HepG2 (cell line): Measurements from ENCODE around the gene UBXN2A. TPM values are rescaled to one million over a fixed set of nuclear protein-coding genes. Genes with fewer than 3 reads are reported as not detected.

ENCODE experiments used
- ARHGAP35 ChIP-seq: sonication (generic); formaldehyde crosslinking; IDR thresholded peaks from 2 replicates; pipeline ENCODE4 v1.9.0; 2022; ENCODE audit warnings: mild to moderate bottlenecking, inconsistent platforms, moderate library complexity, missing genetic modification reagents, borderline replicate concordance
- ATF1 ChIP-seq: IDR thresholded peaks from 2 replicates; pipeline ENCODE4 v1.6.1; 2016; ENCODE audit warnings: mild to moderate bottlenecking, control low read depth
- HIC2 ChIP-seq: sonication (generic); formaldehyde crosslinking; IDR thresholded peaks from 2 replicates; pipeline ENCODE4 v1.9.0; 2022; ENCODE audit warnings: low read depth, missing genetic modification reagents
- LBX2 ChIP-seq: sonication (generic); formaldehyde crosslinking; IDR thresholded peaks from 2 replicates; pipeline ENCODE4 v1.5.0; 2020; ENCODE audit warnings: missing genetic modification reagents, mild to moderate bottlenecking, borderline replicate concordance
- NPAS2 ChIP-seq: sonication (generic); formaldehyde crosslinking; IDR thresholded peaks from 2 replicates; pipeline ENCODE4 v1.8.0; 2022; ENCODE audit warnings: mild to moderate bottlenecking, missing genetic modification reagents, borderline replicate concordance
- POGZ ChIP-seq: sonication (generic); formaldehyde crosslinking; IDR thresholded peaks from 2 replicates; pipeline ENCODE4 v1.4.0; 2020; ENCODE audit warnings: mild to moderate bottlenecking, missing genetic modification reagents
- RAD21 ChIP-seq: fragments of 450-650 bp; formaldehyde crosslinking; IDR thresholded peaks from 2 replicates; pipeline ENCODE4 v1.5.0; 2020; ENCODE audit warnings: mild to moderate bottlenecking
- ZBTB10 ChIP-seq: sonication (generic); formaldehyde crosslinking; IDR thresholded peaks from 2 replicates; pipeline ENCODE4 v1.4.0; 2020; ENCODE audit warnings: missing genetic modification reagents, borderline replicate concordance
- ZBTB40 ChIP-seq, 2 experiments: fragments of 450-650 bp in 1 of 2; sonication (generic) in 1 of 2; formaldehyde crosslinking in 1 of 2; IDR thresholded peaks; 2 replicates each; pipeline versions ENCODE4 v1.6.1 to v1.8.0; 2016 to 2022; ENCODE audit warnings: antibody characterized with exemption in 1 of 2, mild to moderate bottlenecking in 1 of 2, missing genetic modification reagents in 1 of 2
- ZNF354B ChIP-seq: sonication (generic); formaldehyde crosslinking; IDR thresholded peaks from 2 replicates; pipeline ENCODE4 v1.8.0; 2022; ENCODE audit warnings: mild to moderate bottlenecking, missing genetic modification reagents
- ZNF747 ChIP-seq: sonication (generic); formaldehyde crosslinking; IDR thresholded peaks from 2 replicates; pipeline ENCODE4 v1.8.1; 2023; ENCODE audit warnings: missing genetic modification reagents, mild to moderate bottlenecking, borderline replicate concordance
- ZSCAN22 ChIP-seq: sonication (generic); formaldehyde crosslinking; IDR thresholded peaks from 2 replicates; pipeline ENCODE4 v1.4.0; 2020; ENCODE audit warnings: mild to moderate bottlenecking, missing genetic modification reagents
- ZZZ3 ChIP-seq: sonication (generic); formaldehyde crosslinking; IDR thresholded peaks from 2 replicates; pipeline ENCODE4 v1.4.0; 2020; ENCODE audit warnings: missing genetic modification reagents, mild to moderate bottlenecking, borderline replicate concordance
- polyA plus RNA-seq, 8 experiments: library from polyadenylated mRNA; depleted of rRNA in 3 of 8; stranded (reverse) in 7 of 8; unstranded in 1 of 8; fragments of >200 nt; fragmentation: Illumina TruSeq in 4 of 8; extraction: Trizol in 4 of 8; gene quantifications; 2 replicates each; pipeline versions ENCODE4 v1.2.1 to v1.2.3, GENCODE V29; 2011 to 2016; ENCODE audit warnings: low read depth in 4 of 8, missing spikeins in 1 of 8, mixed read lengths in 1 of 8; ENCODE audit not compliant: insufficient read depth in 1 of 8
- total RNA-seq, 5 experiments: library from RNA; depleted of rRNA; stranded (reverse); fragments of >200 nt; fragmentation: Illumina TruSeq; extraction: Trizol; gene quantifications; 2 replicates each; pipeline ENCODE4 v1.2.3, GENCODE V29; 2016; ENCODE audit warnings: low read depth in 1 of 5

Gene UBXN2A
- total and polyA plus RNA-seq, 2 of the 13 experiments (the other 11 are each of a cell fraction or from before 2014, with no cell fraction given) = 8.3 to 20.9 TPM

GRCh38 chr2:24015562-24016375 is 75.5 kb downstream of the UBXN2A start (continued):
- TF ChIP-seq ZBTB10 (CRISPR knock-in tag) (no peak), ZZZ3 (CRISPR knock-in tag) (no peak; the same call in 1 of the 2 replicates), ZSCAN22 (CRISPR knock-in tag) (no peak), ZNF354B (CRISPR knock-in tag) (no peak), ATF1 (CRISPR knock-in tag) (no peak), RAD21 (CRISPR knock-in tag) (peak; percentile 38), ZNF747 (CRISPR knock-in tag) (peak; percentile 47; the same call in 1 of the 2 replicates), ARHGAP35 (no peak), LBX2 (CRISPR knock-in tag) (no peak), POGZ (peak; percentile 71), ZBTB40 (IDR thresholded peaks at IDR 0.05) (no peak), ZBTB40 (CRISPR knock-in tag; IDR thresholded peaks at IDR 0.05) (peak; percentile 60; the same call in 1 of the 2 replicates), NPAS2 (CRISPR knock-in tag) (no peak), HIC2 (CRISPR knock-in tag) (peak; percentile 65; the same call in 1 of the 2 replicates)
